ENCODE data around the gene HMGB3. TPM values are rescaled to one million over a fixed set of nuclear protein-coding genes. Genes with fewer than 3 reads are reported as not detected.

HMGB3 gene
- total RNA-seq, 1 experiment from 2014 or later = 395 TPM

DNA sequence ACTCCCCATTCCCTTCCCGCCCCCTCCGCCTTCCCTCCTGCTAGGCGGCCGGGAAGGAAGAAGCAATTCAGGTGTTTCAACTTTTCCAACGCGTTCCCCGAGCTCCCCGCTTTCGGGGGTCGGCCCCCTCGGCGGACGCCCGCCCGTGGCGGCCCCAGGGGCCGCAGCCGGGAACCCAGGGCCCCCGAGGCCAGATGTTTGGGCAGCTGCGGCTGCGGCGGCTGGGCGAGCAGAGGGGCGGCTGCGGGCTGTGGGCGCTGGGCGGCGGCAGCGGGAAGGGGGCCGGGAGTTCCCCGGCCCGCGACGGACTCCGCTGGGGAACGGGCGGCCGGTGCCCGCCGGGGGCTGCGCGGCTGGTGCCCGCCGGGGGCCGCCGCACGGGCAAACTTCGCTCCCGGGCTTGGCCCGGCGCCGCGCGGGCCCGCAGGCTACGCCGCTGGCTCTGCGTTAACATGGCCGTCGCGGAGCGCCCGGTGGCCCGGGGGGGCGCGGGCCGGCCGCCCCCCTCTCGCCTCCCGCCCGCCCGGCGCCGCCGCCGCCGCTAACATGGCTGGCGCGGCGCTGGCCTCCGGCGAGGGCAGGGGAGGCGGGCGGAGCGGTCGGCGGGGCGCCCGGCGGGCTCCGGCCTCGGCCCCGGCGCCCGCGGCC, 510 bp downstream of the HMGB3 start:
- DNase-seq (ENCODE audit: low spot score) = no peak
- H3K36me3 Mint-ChIP-seq = peaks cover 34% of the 10 kb centered on the region
- CTCF ChIA-PET = interaction anchor here (0.9 to 1.9 kb wide), 2 partner anchors 210 to 212 kb away, joined by 3 to 8 read pairs; no protein-coding TSS in a partner anchor
- peaks cover 27% of the 10 kb centered on the region for H3K4me1 Mint-ChIP-seq
- no peak overlapping the region for H3K27ac Mint-ChIP-seq
- peaks cover 8% of the 10 kb centered on the region for H3K27me3 Mint-ChIP-seq (ENCODE audit: low read depth)
- H3K9me3 Mint-ChIP-seq = no peaks in the 10 kb centered on the region
- POLR2A ChIA-PET = interaction anchor here (0.8 to 1.5 kb wide), 5 partner anchors 8 to 211 kb away, joined by 3 to 6 read pairs (median 5); no protein-coding TSS in a partner anchor
- ATAC-seq = no peak
- H3K4me3 Mint-ChIP-seq = no peak overlapping the region
- no peak for TF ChIP-seq SMAD4 (CRISPR knock-in tag; IDR thresholded peaks at IDR 0.05)
- no peak for TF ChIP-seq NFYB (CRISPR knock-in tag; conservative IDR thresholded peaks at IDR 0.05; ENCODE audit: low read depth)
- no peak for TF ChIP-seq ZNF532 (CRISPR knock-in tag; IDR thresholded peaks at IDR 0.05; ENCODE audit: borderline replicate concordance)
- no peak for TF ChIP-seq CBFB (CRISPR knock-in tag; IDR thresholded peaks at IDR 0.05; ENCODE audit: low read depth)
- TF ChIP-seq, protein P1, sequence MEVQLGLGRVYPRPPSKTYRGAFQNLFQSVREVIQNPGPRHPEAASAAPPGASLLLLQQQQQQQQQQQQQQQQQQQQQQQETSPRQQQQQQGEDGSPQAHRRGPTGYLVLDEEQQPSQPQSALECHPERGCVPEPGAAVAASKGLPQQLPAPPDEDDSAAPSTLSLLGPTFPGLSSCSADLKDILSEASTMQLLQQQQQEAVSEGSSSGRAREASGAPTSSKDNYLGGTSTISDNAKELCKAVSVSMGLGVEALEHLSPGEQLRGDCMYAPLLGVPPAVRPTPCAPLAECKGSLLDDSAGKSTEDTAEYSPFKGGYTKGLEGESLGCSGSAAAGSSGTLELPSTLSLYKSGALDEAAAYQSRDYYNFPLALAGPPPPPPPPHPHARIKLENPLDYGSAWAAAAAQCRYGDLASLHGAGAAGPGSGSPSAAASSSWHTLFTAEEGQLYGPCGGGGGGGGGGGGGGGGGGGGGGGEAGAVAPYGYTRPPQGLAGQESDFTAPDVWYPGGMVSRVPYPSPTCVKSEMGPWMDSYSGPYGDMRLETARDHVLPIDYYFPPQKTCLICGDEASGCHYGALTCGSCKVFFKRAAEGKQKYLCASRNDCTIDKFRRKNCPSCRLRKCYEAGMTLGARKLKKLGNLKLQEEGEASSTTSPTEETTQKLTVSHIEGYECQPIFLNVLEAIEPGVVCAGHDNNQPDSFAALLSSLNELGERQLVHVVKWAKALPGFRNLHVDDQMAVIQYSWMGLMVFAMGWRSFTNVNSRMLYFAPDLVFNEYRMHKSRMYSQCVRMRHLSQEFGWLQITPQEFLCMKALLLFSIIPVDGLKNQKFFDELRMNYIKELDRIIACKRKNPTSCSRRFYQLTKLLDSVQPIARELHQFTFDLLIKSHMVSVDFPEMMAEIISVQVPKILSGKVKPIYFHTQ (CRISPR knock-in tag; IDR thresholded peaks at IDR 0.05) = no peak
- no peak for TF ChIP-seq PREB (CRISPR knock-in tag; IDR thresholded peaks at IDR 0.05; ENCODE audit: borderline replicate concordance)
- TF ChIP-seq ARID4B (CRISPR knock-in tag; IDR thresholded peaks at IDR 0.05; ENCODE audit: borderline replicate concordance) = no peak
- no peak for TF ChIP-seq STAT6 (CRISPR knock-in tag; conservative IDR thresholded peaks at IDR 0.05; ENCODE audit: low read depth)
- TF ChIP-seq TCF7 (CRISPR knock-in tag; IDR thresholded peaks at IDR 0.05; ENCODE audit: low read depth) = no peak
- no peak for TF ChIP-seq NFATC4 (CRISPR knock-in tag; IDR thresholded peaks at IDR 0.05)
- TF ChIP-seq ZBTB43 (CRISPR knock-in tag; IDR thresholded peaks at IDR 0.05) = no peak
- TF ChIP-seq CREB1 (CRISPR knock-in tag; IDR thresholded peaks at IDR 0.05) = no peak
- TF ChIP-seq CTCF (IDR thresholded peaks at IDR 0.05) = no peak
- TF ChIP-seq NR1H2 (CRISPR knock-in tag; IDR thresholded peaks at IDR 0.05) = no peak
- no peak for TF ChIP-seq SP1 (CRISPR knock-in tag; conservative IDR thresholded peaks at IDR 0.05)

All from WTC11 (cell line).